Choroid plexus epithelial cell (primary cell): Measurements from ENCODE around the gene SLBP.
A peak's percentile ranks its signal among the peaks of the same experiment; 100 is the strongest.

Source experiments
- DNase-seq: peaks from one replicate; pipeline ENCODE4 v3.0.0-alpha.2; 2010; ENCODE audit warnings: low read depth
- H3K4me3 ChIP-seq: 2 replicates; pipeline ENCODE4 v1.5.1; 2011; ENCODE audit warnings: low read depth, mild to moderate bottlenecking, control low read depth, low read length, moderate library complexity
- TF ChIP-seq, protein P1 (sequence below): conservative IDR thresholded peaks from 2 replicates; pipeline ENCODE4 v1.5.1; 2011; ENCODE audit warnings: low read depth, mild to moderate bottlenecking, control low read depth, inconsistent platforms, low read length, moderate library complexity

Gene SLBP

DNA sequence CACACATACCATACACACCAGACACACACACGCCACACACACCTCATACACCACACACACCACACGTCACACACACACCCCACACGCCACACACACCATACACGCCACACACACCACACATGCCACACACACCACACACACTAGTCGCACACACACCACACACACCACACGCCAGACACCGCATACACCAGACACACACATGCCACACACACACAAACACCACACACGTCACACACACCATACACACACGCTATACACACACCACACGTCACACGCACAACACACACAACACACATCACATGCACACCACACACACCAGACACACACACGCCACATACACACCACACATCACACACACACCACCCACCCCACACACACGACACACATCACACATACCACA lies 60.0 kb downstream of the SLBP start:
- DNase-seq: no peak
- TF ChIP-seq, protein P1, sequence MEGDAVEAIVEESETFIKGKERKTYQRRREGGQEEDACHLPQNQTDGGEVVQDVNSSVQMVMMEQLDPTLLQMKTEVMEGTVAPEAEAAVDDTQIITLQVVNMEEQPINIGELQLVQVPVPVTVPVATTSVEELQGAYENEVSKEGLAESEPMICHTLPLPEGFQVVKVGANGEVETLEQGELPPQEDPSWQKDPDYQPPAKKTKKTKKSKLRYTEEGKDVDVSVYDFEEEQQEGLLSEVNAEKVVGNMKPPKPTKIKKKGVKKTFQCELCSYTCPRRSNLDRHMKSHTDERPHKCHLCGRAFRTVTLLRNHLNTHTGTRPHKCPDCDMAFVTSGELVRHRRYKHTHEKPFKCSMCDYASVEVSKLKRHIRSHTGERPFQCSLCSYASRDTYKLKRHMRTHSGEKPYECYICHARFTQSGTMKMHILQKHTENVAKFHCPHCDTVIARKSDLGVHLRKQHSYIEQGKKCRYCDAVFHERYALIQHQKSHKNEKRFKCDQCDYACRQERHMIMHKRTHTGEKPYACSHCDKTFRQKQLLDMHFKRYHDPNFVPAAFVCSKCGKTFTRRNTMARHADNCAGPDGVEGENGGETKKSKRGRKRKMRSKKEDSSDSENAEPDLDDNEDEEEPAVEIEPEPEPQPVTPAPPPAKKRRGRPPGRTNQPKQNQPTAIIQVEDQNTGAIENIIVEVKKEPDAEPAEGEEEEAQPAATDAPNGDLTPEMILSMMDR: no peak
- H3K4me3 ChIP-seq: no peak overlapping the region

DNA sequence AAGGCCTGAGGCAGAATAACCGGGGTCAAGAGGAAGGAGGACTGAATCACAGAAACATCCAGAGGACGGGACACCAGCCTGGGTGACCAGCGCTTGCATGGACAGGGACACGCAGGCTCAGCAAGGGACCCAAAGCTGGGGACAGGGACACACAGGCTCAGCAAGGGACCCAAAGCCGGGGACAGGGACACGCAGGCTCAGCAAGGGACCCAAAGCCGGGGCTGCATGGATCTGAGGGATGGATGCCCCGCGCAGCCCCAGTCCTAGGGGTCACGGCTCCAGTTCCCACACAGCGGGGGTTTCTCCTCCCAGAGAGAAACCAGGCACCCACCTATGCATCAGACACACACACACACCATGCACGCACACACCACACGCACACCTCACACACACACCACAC lies 60.5 kb downstream of the SLBP start:
- DNase-seq: no peak
- TF ChIP-seq, protein P1: no peak
- no peak overlapping the region for H3K4me3 ChIP-seq

DNA sequence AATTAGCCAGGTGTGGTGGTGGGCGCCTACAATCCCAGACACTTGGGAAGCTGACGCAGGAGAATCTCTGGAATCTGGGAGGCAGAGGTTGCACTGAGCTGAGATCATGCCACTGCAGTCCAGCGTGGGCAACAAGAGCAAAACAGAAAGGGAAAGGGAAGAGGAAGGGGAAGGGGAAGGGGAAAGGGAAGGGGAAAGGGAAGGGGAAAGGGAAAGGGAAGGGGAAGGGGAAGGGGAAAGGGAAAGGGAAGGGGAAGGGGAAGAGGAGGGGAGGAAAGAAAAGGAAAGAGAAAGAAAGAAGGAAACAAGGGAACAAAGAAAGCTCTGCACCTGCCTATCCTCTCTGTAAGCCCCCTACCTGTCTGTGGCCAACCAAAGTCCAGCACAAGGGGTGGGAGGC lies 63.2 kb downstream of the SLBP start:
- DNase-seq: no peak
- TF ChIP-seq, protein P1: no peak
- no peak overlapping the region for H3K4me3 ChIP-seq

DNA sequence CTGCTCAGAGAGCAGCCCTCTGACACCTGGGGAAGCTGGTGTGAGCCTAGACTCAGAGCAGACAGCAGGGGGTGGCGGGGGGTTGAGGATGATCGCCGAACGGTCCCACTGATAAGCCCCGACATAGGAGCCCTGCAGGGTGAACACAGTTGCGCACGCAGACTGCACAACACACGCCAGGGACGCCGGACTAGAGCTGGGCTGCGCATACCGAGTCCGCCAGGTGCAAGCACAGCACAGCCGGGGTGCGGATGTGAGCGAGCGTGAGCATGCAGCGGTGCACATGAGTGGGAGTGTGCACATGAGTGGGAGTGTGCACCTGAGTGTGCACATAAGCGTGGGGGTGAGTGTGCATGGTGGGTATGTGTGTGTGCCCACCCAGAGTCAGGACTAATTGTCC lies 64.7 kb downstream of the SLBP start:
- TF ChIP-seq, protein P1: no peak
- no peak overlapping the region for H3K4me3 ChIP-seq
- no peak for DNase-seq

DNA sequence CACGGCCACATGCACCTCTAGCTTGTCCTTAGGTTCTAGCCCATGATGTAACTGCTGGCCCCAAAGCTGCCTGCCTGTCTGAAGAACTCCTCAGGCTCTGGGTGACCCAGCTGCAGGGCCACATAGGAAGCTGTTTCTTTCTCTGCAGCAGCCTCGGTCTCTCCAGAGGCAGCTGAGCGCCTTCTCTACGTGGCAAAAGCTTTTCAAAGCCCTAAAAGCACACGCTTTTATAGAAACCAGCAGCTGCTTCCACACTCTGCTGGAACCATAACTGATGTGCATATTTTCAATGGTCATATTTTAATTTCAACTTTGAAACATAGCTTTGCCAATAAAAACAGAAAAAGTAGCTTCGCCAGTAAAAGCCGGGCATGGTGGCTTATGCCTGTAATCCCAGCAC lies 65.4 kb downstream of the SLBP start:
- no peak for DNase-seq
- TF ChIP-seq, protein P1: no peak
- H3K4me3 ChIP-seq: no peak overlapping the region

DNA sequence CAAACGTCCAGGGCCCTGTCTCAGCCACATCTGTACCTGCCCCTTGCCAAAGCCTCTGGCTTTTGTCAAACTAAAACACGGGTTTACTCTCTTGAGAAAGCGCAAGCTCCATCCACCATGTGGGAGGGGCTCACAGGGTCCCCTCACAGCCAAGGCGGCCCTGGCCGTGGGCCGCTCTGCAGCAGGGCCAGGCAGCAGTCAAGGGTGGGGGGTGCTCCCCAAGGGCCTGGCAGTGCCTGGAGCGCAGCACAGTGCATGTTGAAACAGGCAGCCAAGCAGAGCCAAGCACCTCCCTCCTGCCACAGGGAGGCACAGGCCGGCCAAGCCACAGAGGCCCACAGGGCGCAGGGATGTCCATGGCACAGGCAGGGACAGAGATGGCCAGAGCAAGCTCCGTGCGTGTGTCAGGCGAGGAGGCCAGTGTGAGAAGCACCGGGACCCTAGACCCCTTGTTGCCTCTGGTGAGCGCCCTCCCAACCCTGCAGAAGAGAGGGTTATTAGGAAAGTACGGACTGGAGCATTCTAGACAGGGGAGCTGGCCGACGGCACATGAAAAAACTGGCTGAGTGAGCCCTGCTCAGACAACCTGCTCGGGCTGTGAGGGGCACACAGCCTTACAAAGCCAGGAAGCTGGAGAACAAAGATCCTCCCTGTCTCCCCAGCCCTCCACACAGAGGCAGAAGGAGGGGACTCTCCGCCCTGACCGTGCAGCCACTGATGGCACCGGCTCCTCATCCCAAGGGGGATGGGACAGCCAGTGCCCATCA lies 67.0 kb downstream of the SLBP start:
- TF ChIP-seq, protein P1: peak; percentile 23
- peak; percentile 59 for DNase-seq
- peak overlapping the region; percentile 33 for H3K4me3 ChIP-seq
